ENCODE results near the gene GLI3.

GLI3 gene

GRCh38 chr7:42175834-42176723, 60.9 kb downstream of the GLI3 start:
- no peak for DNase-seq (ENCODE audit: low read depth)

GRCh38 chr7:42174391-42174912, 62.6 kb downstream of the GLI3 start:
- no peak for DNase-seq (ENCODE audit: low read depth)

GRCh38 chr7:42170724-42171123, 66.3 kb downstream of the GLI3 start:
- DNase-seq (ENCODE audit: low read depth): peak; percentile 56

GRCh38 chr7:42168512-42168911, 68.5 kb downstream of the GLI3 start:
- no peak for DNase-seq (ENCODE audit: low read depth)

- no peak for DNase-seq (ENCODE audit: low read depth)
These were observed 69.3 kb downstream of the GLI3 start for GRCh38 chr7:42167631-42168236.

GRCh38 chr7:42167206-42167605, 69.8 kb downstream of the GLI3 start:
- DNase-seq (ENCODE audit: low read depth): no peak

GRCh38 chr7:42164881-42165428, 72.1 kb downstream of the GLI3 start:
- no peak for DNase-seq (ENCODE audit: low read depth)

GRCh38 chr7:42162560-42163325, 74.3 kb downstream of the GLI3 start:
- DNase-seq (ENCODE audit: low read depth): no peak

- no peak for DNase-seq (ENCODE audit: low read depth)
These were observed 75.3 kb downstream of the GLI3 start for GRCh38 chr7:42161719-42162118.

GRCh38 chr7:42161110-42161509, 75.9 kb downstream of the GLI3 start:
- no peak for DNase-seq (ENCODE audit: low read depth)

GRCh38 chr7:42159130-42159529, 77.9 kb downstream of the GLI3 start:
- no peak for DNase-seq (ENCODE audit: low read depth)

- no peak for DNase-seq (ENCODE audit: low read depth)
These were observed 79.9 kb downstream of the GLI3 start for GRCh38 chr7:42156967-42157721.

- DNase-seq (ENCODE audit: low read depth): no peak
These were observed 80.6 kb downstream of the GLI3 start for GRCh38 chr7:42156291-42156865.

GRCh38 chr7:42155584-42156290, 81.3 kb downstream of the GLI3 start:
- no peak for DNase-seq (ENCODE audit: low read depth)

- DNase-seq (ENCODE audit: low read depth): no peak
These were observed 82.8 kb downstream of the GLI3 start for GRCh38 chr7:42154173-42154572.

GRCh38 chr7:42152329-42153205, 84.4 kb downstream of the GLI3 start:
- DNase-seq (ENCODE audit: low read depth): no peak

GRCh38 chr7:42151309-42151708, 85.7 kb downstream of the GLI3 start:
- DNase-seq (ENCODE audit: low read depth): no peak

- DNase-seq (ENCODE audit: low read depth): no peak
These were observed 91.5 kb downstream of the GLI3 start for GRCh38 chr7:42145539-42145938.

GRCh38 chr7:42144604-42145003, 92.4 kb downstream of the GLI3 start:
- DNase-seq (ENCODE audit: low read depth): no peak
